GM04504 (cell line): ENCODE measurements around the gene UBE2H.
"Not testable (repeated sequence)": the region's sequence is repeated elsewhere in the genome, so short reads cannot be mapped to it uniquely, and the experiment has no call there.

Source experiments
- DNase-seq: peaks from one replicate; pipeline ENCODE4 v3.0.0-alpha.2; 2012; ENCODE audit warnings: low read depth

UBE2H gene

DNA sequence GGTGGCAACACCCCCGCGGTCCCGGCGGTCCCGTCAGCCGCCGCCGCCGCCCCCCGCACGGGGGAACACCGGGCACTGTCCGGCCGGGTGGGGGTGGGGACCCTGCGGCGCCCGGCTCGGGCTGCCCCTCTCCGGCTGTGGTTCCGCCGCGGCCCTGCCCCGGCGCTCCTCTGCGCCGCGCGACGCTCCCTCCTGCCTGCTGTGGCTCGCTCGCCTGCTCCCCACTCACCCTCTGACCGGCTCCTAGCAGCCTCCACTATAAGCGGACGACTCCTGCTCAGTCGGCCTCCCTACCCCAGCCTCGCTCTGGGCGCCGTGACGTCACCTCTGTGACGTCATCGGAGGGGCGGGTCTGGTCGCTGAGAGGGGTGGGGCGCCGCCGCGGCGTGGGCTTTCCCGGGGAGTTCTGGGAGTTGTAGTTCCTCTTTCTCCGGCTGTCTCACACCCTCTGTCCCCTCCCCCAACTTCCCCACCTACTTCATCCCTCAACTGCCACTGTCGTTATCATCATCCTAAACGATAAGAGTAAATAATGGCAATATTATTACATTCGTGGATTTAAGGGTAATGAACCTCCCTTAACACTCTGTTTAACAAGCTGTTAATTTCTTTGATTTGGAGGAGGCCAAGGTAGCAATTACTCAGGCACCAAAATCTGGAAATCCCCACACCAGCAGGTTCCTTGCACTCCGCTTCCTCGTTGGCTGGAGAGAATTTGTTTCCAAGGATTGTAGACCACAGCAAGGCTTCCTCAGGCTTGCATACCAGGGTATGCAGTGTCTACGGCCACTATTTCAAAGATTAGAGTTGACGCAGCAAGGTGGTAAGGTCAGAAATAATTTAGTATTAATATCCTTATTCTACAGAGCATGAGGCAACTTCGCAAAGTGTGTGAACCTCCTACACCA, at the start of gene UBE2H:
UBE2H (minus strand) TSS at position 308 of the 908 bp plus-strand sequence. CDS start 405 bp downstream, outside the sequence.
- peak; percentile 84 for DNase-seq

DNA sequence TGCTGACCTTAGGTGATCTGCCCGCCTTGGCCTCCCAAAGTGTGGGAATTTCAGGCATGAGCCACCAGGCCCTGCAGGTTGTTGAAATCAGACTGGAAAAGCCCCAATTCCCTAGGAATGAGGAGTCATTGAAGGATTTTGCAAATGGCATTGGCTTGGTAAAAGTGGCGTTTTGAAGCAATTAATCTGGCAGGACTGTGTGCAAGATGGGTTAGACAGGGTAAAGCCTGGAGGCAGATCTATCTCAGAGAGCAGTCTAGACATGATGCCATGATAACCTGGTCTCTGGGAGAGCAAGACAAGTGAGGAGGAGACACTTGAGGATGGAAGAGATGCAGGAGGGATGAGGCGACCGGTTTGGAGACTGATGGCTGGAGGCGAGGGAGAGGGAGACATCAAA, 45.7 kb upstream of the UBE2H start:
- no peak for DNase-seq

DNA sequence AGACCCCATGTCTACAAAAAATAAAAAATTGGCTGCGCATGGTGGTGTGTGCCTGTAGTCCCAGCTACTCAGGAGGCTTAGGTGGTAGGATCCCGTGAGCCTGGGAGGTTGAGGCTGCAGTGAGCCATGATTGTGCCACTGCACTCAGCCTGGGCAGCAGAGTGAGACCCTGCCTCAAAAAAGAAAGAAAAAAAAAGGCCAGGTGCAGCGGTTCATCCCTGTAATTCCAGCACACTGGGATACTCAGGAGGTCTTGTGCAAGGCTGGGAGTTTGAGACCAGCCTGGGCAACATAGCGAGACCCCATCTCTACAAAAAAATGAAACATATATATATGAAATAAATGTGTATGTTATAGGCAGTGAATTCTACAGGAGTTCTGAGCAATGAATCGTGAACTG, 44.5 kb upstream of the UBE2H start:
- DNase-seq, result no peak

DNA sequence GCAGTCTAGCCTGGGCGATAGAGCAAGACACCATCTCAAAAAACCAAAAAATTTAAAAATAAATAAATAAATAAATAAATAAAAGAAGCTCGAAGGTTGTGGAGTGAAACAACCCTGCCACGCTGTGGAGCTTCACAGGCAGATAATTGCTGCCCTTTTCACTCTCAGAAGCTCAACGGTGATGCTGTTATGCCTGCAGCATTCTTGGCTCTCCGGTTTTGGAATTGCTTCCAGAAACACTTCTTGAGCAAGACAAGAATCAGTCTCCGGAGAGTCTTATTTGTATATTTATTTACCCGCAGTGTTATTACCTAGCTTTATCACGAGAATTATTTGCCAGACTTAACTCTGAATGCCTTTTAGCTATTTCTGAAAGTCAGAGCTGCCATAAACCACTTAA, 40.5 kb upstream of the UBE2H start:
- no peak for DNase-seq

- no peak for DNase-seq
Observed at GRCh38 chr7:129990403-129991192, 37.8 kb upstream of the UBE2H start.

DNA sequence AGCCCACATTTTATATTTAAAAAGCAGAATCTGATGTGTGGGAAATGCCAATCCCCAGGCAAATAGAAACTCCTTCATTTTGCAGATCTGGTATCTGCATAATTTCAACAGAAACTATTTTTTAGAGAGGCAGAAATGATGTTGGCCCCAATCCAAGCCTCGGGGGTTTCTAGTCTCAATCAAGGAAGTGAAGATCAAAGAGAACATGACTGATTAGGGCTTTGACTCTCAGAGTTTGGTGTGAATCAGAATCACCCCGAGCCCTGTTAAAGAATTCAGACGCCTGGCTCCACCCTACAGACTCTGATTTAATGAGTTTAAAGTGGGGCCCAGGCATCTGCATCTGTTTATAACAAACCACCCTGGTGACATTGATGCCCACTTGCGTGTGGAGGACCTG, 36.7 kb upstream of the UBE2H start:
- no peak for DNase-seq

- DNase-seq, result no peak
Observed at GRCh38 chr7:129986600-129986999, 33.8 kb upstream of the UBE2H start.

GRCh38 chr7:129980667-129981066, 27.9 kb upstream of the UBE2H start:
- DNase-seq, result no peak

DNA sequence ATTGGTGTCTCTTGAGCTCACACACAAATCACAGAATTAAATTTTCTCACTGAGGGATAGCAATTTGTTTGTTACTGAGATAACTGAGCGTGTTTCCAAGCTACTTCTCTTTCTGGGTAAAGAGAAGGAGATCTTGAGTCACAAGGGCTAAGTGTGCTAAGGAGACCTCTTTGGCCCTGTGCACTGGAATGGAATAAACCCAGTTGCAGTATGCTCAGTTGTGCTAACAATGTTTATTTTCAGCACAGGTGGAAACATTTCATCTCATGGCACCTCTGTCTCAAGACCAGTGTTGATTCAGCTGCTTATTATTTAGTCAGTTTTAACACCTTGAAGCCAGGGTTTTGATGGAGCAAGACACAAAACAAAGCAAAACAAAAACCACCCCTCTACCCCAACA, 22.5 kb upstream of the UBE2H start:
- DNase-seq, result no peak

DNA sequence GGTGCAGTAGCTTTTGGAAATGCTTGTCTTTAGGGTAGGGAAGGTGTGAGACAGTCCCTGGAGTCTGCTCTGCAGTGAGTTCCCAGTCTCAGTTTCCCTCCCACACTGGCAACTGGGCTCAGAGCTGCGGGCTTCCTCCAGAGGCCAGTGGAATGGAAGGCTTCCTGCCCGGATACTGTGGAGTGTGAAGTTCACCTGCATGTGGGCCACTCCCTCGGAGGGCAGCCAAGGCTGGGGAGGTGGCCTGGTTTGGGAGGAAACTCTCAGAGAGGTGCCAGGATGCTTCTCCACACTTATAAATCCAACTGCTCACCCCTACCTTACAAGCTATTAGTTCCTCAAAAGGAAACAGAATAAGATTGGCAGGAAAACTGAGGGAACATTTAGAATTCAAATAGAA, 18.1 kb upstream of the UBE2H start:
- no peak for DNase-seq

DNA sequence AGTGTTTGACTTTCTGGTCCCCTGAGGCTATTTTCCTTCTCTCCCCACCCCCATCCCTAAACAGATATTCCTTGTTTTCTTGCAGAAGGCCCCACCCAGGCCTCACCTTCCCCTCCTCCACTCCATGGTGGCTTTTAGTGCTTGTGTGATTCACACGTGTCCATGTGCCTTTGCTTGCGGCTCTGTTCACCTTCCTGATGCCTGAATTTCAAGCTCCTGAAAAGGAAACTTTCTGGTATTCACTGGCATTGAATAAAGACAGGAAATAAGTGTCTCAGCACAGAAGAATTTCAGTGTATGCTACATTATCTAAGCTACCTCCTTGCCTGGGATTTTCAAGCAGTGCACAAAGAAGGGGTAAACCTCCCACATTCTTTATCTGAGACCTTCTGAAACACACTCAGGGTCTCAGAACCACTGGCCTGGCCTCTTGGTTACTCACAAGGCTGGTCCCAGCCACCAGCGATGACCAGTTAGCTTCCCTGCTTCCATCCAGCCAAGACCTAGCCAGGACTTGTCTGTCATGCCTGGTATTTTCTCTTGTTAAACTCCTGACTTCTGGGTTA, 17.2 kb upstream of the UBE2H start:
- DNase-seq, result peak; percentile 39

GRCh38 chr7:129968592-129969383, 16.0 kb upstream of the UBE2H start:
- no peak for DNase-seq

- DNase-seq, result not testable (repeated sequence)
Observed at GRCh38 chr7:129960204-129960475, 7.4 kb upstream of the UBE2H start.

DNA sequence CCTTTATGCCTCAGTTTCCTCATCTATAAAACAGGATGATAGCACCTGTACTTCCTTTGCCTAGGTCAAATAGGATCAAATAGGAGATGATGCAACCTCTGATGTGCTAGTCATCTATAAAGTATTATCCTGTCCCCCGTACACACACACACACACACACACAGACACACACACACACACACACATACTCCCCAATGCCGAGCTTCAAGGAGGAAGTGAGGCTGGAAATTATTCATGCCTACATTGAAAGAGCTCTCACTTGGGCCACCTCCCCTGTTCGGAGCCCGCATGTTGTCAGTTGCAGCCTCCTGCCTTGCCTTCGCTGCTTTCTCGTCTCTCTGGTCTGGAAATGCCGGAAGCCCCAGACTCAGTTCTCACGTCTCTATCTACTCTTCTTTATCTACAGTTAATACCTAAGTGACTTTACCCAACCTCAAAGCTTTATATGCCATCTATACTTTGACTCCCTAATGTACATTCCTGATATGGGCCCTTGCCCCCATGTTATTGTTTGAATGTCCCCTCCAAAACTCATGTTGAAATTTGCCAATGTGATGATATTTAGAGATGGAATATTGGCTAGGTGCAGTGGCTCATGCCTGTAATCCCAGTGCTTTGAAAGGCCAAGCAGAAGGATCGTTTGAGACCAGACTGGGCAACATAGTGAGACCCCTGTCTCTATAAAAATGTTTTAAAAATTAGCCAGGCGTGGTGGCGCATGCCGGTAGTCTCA, 6.9 kb upstream of the UBE2H start:
- no peak for DNase-seq

GRCh38 chr7:129958643-129959470, 6.1 kb upstream of the UBE2H start:
- DNase-seq, result no peak

GRCh38 chr7:129955993-129956543, 3.3 kb upstream of the UBE2H start:
- no peak for DNase-seq

DNA sequence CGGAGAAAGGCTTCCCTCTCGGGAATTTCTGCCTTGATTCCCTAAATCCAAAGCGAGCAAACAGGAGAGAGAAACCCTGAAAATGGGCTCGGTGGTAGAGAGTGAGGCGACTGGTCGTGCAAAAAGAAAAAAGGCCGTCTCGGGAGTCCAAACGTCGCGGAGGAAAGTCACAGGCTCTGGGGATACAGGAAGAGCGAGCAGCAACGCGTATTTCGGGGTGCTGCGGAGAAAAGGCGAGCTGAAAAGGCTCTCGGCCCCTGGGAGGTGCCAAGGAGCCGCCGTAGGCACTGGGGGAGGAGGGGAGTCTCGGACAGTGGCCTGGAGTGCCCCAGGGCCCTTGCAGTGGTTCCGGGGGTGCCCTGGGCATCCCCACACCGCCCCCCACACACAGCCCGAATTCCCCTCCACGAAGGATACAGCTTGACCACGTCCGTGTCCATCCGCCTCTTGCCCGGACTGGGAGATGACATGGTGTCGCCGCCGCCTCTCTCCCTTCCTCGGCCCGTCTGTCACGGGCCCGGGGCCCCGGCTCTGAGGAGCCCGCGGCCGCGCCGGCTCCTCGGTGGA, 591 bp downstream of the UBE2H start:
- DNase-seq, result no peak

DNA sequence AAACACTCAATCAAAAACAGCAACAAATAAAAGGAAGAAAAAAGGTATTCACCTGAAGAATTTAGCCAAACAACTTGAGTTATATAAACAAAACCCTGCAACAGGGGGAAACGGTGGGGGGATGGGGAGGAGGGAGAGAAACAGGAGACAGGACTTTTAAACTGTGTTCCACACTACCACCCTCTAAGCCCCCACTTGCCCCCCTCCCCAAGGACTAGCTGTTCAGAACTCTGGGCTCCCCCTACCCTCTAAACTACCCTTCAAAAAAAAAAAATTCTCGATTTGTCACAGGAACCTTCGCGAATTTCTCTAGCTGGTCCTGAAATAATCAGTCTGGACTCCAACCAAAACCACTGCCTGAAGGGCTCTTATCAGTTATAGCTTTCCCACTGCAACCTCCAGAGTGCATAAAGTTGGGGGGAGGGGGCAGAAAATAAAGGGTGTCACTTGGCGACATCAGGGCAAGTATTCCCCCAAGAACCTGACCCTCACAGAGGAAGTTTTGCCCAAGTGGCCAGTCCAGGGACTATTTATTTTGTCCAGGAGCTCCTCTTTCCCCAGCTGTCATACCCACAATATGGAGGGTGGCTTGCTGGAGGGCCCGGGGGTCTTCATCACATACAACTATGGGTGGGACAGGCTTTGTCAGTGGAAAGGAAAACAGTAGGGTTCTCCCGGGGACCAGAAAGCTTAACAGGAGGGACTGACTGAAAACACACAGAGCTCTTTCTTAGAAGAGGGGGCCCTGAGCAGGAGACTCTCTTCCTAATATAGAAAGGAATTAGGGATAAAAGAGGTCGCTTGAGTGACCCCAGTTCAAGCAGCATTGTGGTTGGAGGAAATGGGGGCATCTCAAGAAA, 1.3 kb downstream of the UBE2H start:
- DNase-seq, result no peak

- DNase-seq, result no peak
Observed at GRCh38 chr7:129950933-129951225, 1.9 kb downstream of the UBE2H start.
